ENCODE measurements around the gene CAMK2B. TPM values are rescaled to one million over a fixed set of nuclear protein-coding genes. Genes with fewer than 3 reads are reported as not detected.

The CAMK2B gene
- total RNA-seq, 1 experiment from 2014 or later = 0.34 TPM

- H4K20me1 ChIP-seq (ENCODE audit: insufficient read depth) = no peaks in the 10 kb centered on the region
- POLR2A ChIA-PET = no interaction called here
- TF ChIP-seq TCF7L2 (IDR thresholded peaks at IDR 0.05; ENCODE audit: borderline replicate concordance, extremely low read depth, insufficient read depth, insufficient read length) = no peak
- no peak for TF ChIP-seq ATF3 (IDR thresholded peaks at IDR 0.05)
- no peak for TF ChIP-seq YY1 (IDR thresholded peaks at IDR 0.05; ENCODE audit: extremely low read depth, insufficient replicate concordance, low read depth, low read length)
- no peak for TF ChIP-seq ZFX (IDR thresholded peaks at IDR 0.05)
- no peak for TF ChIP-seq CEBPB (IDR thresholded peaks at IDR 0.05; ENCODE audit: low read depth)
- no peak for TF ChIP-seq SRF (IDR thresholded peaks at IDR 0.05; ENCODE audit: low read depth)
- no peak for TF ChIP-seq ZNF274 (IDR thresholded peaks at IDR 0.05; ENCODE audit: low read depth, low read length)
- no peak for TF ChIP-seq ZBTB33 (IDR thresholded peaks at IDR 0.05; ENCODE audit: extremely low read depth, insufficient replicate concordance, low read length)
- TF ChIP-seq MAX (IDR thresholded peaks at IDR 0.05) = no peak
- no peak for TF ChIP-seq EZH2 (IDR thresholded peaks at IDR 0.05)
- ATAC-seq (no peak), DNase-seq (ENCODE audit: low read depth, low spot score) (no peak)
- H3K9me2 ChIP-seq (ENCODE audit: insufficient read depth) = no peaks in the 10 kb centered on the region
- H3K4me1 ChIP-seq (ENCODE audit: control insufficient read depth in 1 of 2, insufficient read depth in 2 of 2, low read length in 2 of 2) = no peaks in the 10 kb centered on the region
- H3K4me2 ChIP-seq (ENCODE audit: low read length) = no peak overlapping the region
- H2AFZ ChIP-seq (ENCODE audit: low read depth, low read length, poor library complexity, severe bottlenecking) = no peak overlapping the region
- RAD21 ChIA-PET (ENCODE audit: low non-redundant PET in 1 of 2, low total read pairs in 2 of 2, uncharacterized antibody in 2 of 2, unreplicated experiment in 2 of 2) = no interaction called here
- no peaks in the 10 kb centered on the region for H3K36me3 ChIP-seq (ENCODE audit: control insufficient read depth in 1 of 2, insufficient read depth in 2 of 2, low read length in 2 of 2)
- H3K9me3 ChIP-seq (ENCODE audit: control insufficient read depth in 1 of 2, insufficient read depth in 1 of 2, low read depth in 1 of 2, low read length in 2 of 2) = no peaks in the 10 kb centered on the region
- peaks cover 5% of the 10 kb centered on the region; the same call in 1 of the 2 replicates for H3K27me3 ChIP-seq (ENCODE audit: insufficient read depth, low read length)
- CTCF ChIA-PET = no interaction called here
- no peaks in the 10 kb centered on the region for H3K79me2 ChIP-seq (ENCODE audit: insufficient read depth, low read length)
- H3K27ac ChIP-seq (ENCODE audit: low read depth, low read length) = no peak overlapping the region; the same call in 1 of the 2 replicates
- BruUV-seq (replicated peaks) = no TSS peak
- no peak overlapping the region for H3K4me3 ChIP-seq (replicated peaks in 1 of 2; ENCODE audit: low read depth in 1 of 2, low read length in 2 of 2)
- intact Hi-C loops (cut with micrococcal nuclease) = no loop called here
- no peak overlapping the region for H3K9ac ChIP-seq (ENCODE audit: low read length)
Measured at GRCh38 chr7:44269943-44270493, 55.4 kb downstream of the CAMK2B start.
